Vagina (tissue), 2 donors: ENCODE results near the gene CAPN12. TPM values are rescaled to one million over a fixed set of nuclear protein-coding genes. Genes with fewer than 3 reads are reported as not detected.

Source experiments
- DNase-seq, 2 donors: peaks; one replicate each; pipeline ENCODE4 v3.0.0-alpha.2; 2017; ENCODE audit errors: extremely low spot score in 2 of 2
- H3K27ac ChIP-seq: fragments of 200-600 bp; sonication (generic); one replicate; pipeline ENCODE4 v1.5.1; 2019
- H3K27me3 ChIP-seq: fragments of 200-600 bp; sonication (generic); one replicate; pipeline ENCODE4 v1.5.1; 2019
- H3K36me3 ChIP-seq, 2 donors: fragments of 200-600 bp; sonication (generic); one replicate each; pipeline ENCODE4 v1.5.1; 2017 to 2019
- H3K4me1 ChIP-seq: fragments of 200-600 bp; sonication (generic); one replicate; pipeline ENCODE4 v1.5.1; 2019
- H3K4me3 ChIP-seq, 2 donors: fragments of 200-600 bp; sonication (generic); 1 replicate in 1 of 2; 2 replicates in 1 of 2; pipeline ENCODE4 v1.5.1; 2016 to 2019
- H3K9me3 ChIP-seq: fragments of 200-600 bp; sonication (generic); one replicate; pipeline ENCODE4 v1.5.1; 2019
- POLR2A ChIP-seq, 2 donors: fragments of 450-650 bp; IDR thresholded peaks; one replicate each; pipeline ENCODE4 v1.6.1; 2017; ENCODE audit warnings: antibody characterized with exemption in 2 of 2, mild to moderate bottlenecking in 2 of 2, moderate library complexity in 2 of 2
- POLR2AphosphoS5 ChIP-seq, 2 donors: sonication (generic); formaldehyde crosslinking; IDR thresholded peaks; one replicate each; pipeline ENCODE4 v1.9.0; 2017; ENCODE audit warnings: antibody characterized with exemption in 2 of 2, mild to moderate bottlenecking in 2 of 2, low read depth in 1 of 2; ENCODE audit not compliant: insufficient read depth in 1 of 2
- intact Hi-C: fragments of 100-400 bp; cut with DNase I; formaldehyde crosslinking; loops from one replicate; pipeline ENCODE4 v1.15.1; 2023
- total RNA-seq: library from RNA; depleted of rRNA; stranded (reverse); fragments of >200 nt; gene quantifications from one replicate; pipeline ENCODE4 v1.2.3, GENCODE V29; 2016
- TF ChIP-seq, protein P1 (sequence below), 3 experiments: fragments of 450-650 bp in 2 of 3; fragments of 200-600 bp in 1 of 3; sonication (generic) in 1 of 3; IDR thresholded peaks; one replicate each; pipeline ENCODE4 v1.5.1; 2017 to 2019; ENCODE audit warnings: antibody characterized with exemption in 3 of 3, mild to moderate bottlenecking in 2 of 3, moderate library complexity in 2 of 3

The CAPN12 gene
- total RNA-seq, 1 donor from 2014 or later, result 9.6 TPM

DNA sequence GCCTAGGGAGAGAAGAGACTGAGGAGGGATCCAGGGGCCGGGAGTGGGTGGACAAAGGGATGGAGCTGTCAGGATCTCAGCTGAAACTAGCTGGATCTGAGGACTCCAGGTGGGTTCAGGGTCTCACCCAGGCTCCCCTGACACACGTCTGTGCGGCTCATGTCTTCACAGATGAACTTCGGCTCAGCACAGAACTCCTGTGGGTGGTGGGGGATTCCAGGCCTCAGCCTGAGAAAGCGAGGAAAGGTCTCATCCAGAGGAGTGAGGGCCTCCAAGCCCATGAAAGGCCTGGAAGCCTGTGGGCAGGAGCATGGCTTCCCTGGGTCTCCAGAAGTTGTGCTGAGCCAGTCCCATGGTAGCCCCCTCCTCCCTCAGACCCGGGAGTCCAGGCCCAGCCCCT, 1.4 kb downstream of the CAPN12 start:
- Histone ChIP-seq H3K4me1 (peaks cover 9% of the 10 kb centered on the region), H3K9me3 (no peaks in the 10 kb centered on the region), H3K36me3 (no peaks in the 10 kb centered on the region), H3K4me3 (no peak overlapping the region), H3K27me3 (no peaks in the 10 kb centered on the region), H3K27ac (no peak overlapping the region)
- DNase-seq, result no peak
- TF ChIP-seq POLR2A (IDR thresholded peaks at IDR 0.05) (no peak), POLR2AphosphoS5 (IDR thresholded peaks at IDR 0.05; ENCODE audit: insufficient read depth in 1 of 2, low read depth in 1 of 2) (no peak)
- TF ChIP-seq, protein P1, sequence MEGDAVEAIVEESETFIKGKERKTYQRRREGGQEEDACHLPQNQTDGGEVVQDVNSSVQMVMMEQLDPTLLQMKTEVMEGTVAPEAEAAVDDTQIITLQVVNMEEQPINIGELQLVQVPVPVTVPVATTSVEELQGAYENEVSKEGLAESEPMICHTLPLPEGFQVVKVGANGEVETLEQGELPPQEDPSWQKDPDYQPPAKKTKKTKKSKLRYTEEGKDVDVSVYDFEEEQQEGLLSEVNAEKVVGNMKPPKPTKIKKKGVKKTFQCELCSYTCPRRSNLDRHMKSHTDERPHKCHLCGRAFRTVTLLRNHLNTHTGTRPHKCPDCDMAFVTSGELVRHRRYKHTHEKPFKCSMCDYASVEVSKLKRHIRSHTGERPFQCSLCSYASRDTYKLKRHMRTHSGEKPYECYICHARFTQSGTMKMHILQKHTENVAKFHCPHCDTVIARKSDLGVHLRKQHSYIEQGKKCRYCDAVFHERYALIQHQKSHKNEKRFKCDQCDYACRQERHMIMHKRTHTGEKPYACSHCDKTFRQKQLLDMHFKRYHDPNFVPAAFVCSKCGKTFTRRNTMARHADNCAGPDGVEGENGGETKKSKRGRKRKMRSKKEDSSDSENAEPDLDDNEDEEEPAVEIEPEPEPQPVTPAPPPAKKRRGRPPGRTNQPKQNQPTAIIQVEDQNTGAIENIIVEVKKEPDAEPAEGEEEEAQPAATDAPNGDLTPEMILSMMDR (IDR thresholded peaks at IDR 0.05), result no peak
- intact Hi-C loops, result no loop called here

DNA sequence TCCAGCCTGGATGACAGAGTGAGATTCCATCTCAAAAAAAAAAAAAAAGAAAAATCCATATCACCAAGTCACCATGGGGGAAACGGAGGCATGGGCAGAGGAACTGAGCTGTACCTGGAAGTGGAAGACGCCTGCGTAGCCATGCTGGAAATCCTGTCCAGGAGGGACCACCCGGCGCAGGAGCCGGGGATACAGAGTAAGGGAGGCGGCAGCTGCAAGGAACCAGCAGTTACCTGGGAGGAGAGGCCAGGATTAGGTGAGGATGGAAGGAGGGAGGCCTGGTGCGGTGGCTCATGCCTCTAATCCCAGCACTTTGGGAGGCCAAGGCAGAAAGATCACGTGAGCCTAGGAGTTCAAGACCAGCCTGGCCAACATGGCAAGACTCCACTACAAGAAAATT, 2.0 kb downstream of the CAPN12 start:
- TF ChIP-seq POLR2A (IDR thresholded peaks at IDR 0.05), result no peak
- TF ChIP-seq, protein P1 (IDR thresholded peaks at IDR 0.05), result no peak
- no peak for TF ChIP-seq POLR2AphosphoS5 (IDR thresholded peaks at IDR 0.05; ENCODE audit: insufficient read depth in 1 of 2, low read depth in 1 of 2)
- Histone ChIP-seq H3K4me1 (peaks cover 12% of the 10 kb centered on the region), H3K9me3 (no peaks in the 10 kb centered on the region), H3K27me3 (no peaks in the 10 kb centered on the region), H3K4me3 (no peak overlapping the region), H3K36me3 (no peaks in the 10 kb centered on the region), H3K27ac (no peak overlapping the region)
- DNase-seq, result no peak
- intact Hi-C loops, result no loop called here

DNA sequence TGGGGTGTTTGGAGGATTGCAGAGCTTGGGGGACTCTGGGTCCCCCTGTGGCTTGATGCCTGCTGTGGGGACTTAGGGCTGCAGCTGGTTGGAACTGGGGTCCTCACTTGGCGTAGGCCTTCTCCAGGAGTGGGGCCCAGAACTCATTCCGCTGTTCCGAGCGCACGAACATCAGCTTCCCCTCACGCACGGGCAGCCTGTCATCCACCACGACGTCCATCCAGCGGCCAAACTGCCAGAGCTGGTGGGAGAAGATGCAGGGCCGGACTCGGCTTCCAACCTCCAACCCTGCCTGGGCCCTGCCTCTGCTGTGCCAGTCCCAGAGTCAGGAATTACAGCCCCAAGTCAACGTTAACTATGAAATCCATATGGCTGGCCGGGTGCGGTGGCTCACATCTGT, 2.6 kb downstream of the CAPN12 start:
- DNase-seq, result no peak
- TF ChIP-seq POLR2A (IDR thresholded peaks at IDR 0.05) (no peak), POLR2AphosphoS5 (IDR thresholded peaks at IDR 0.05; ENCODE audit: insufficient read depth in 1 of 2, low read depth in 1 of 2) (no peak)
- TF ChIP-seq, protein P1 (IDR thresholded peaks at IDR 0.05), result no peak
- Histone ChIP-seq H3K4me3 (no peak overlapping the region), H3K9me3 (no peaks in the 10 kb centered on the region), H3K36me3 (no peaks in the 10 kb centered on the region), H3K27me3 (no peaks in the 10 kb centered on the region), H3K27ac (no peak overlapping the region), H3K4me1 (peaks cover 17% of the 10 kb centered on the region)
- intact Hi-C loops, result no loop called here

DNA sequence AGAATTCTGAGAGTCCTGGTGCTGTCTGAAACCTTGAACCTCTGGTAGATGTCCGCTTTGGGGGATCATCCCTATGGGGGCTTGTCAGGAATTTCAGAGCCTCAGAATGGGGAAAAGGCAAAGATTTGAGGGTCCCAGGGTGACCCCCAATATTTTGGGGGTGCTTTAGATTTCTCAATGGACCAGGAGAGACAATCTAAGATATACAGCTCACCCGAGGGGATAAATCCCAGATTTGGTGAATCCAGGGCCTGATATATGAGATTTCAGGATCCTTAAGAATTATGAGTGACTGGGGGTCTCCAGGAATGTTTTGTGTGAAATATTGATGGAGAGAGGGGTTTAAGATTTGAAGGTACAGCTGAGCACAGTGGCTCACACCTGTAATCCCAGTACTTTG, 3.3 kb downstream of the CAPN12 start:
- intact Hi-C loops, result no loop called here
- TF ChIP-seq POLR2A (IDR thresholded peaks at IDR 0.05), result no peak
- no peak for TF ChIP-seq POLR2AphosphoS5 (IDR thresholded peaks at IDR 0.05; ENCODE audit: insufficient read depth in 1 of 2, low read depth in 1 of 2)
- Histone ChIP-seq H3K27ac (no peak overlapping the region), H3K27me3 (no peaks in the 10 kb centered on the region), H3K4me3 (no peak overlapping the region), H3K9me3 (no peaks in the 10 kb centered on the region), H3K36me3 (no peaks in the 10 kb centered on the region), H3K4me1 (peaks cover 24% of the 10 kb centered on the region)
- no peak for DNase-seq

DNA sequence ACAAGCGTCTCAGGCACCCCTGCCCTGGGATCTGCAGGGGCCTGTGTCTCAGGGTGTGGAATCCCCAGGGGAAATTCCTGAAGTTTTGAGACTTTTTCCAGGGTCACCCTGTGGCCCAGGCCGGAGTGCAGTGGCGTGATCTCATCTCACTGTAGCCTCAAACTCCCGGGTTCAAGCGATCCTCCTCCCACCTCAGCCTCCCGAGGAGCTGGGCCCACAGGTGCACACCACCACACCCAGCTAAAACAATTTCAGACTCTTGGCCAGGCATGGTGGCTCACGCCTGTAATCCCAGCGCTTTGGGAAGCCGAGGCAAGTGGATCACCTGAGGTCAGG, 4.0 kb downstream of the CAPN12 start:
- peaks cover 27% of the 10 kb centered on the region for H3K4me1 ChIP-seq
- DNase-seq, result peak in 1 of 2 donors; percentile 67
- no peak for TF ChIP-seq POLR2AphosphoS5 (IDR thresholded peaks at IDR 0.05; ENCODE audit: insufficient read depth in 1 of 2, low read depth in 1 of 2)
- TF ChIP-seq, protein P1 (IDR thresholded peaks at IDR 0.05), result no peak
- no peak for TF ChIP-seq POLR2A (IDR thresholded peaks at IDR 0.05)
- H3K4me3 ChIP-seq, result no peak overlapping the region
- intact Hi-C loops, result no loop called here
- no peaks in the 10 kb centered on the region for H3K36me3 ChIP-seq
- no peaks in the 10 kb centered on the region for H3K27me3 ChIP-seq
- H3K27ac ChIP-seq, result no peak overlapping the region
- no peaks in the 10 kb centered on the region for H3K9me3 ChIP-seq
